ENCODE data around the gene ELFN1.

ELFN1 gene

GRCh38 chr7:1729183-1729582, 59.1 kb downstream of the ELFN1 start:
- DNase-seq: no peak

GRCh38 chr7:1729773-1730172, 59.7 kb downstream of the ELFN1 start:
- DNase-seq: no peak

- no peak for DNase-seq
Observed at GRCh38 chr7:1732072-1732471, 62.0 kb downstream of the ELFN1 start.

- no peak for DNase-seq
Observed at GRCh38 chr7:1732645-1733044, 62.6 kb downstream of the ELFN1 start.

- DNase-seq: no peak
Observed at GRCh38 chr7:1733206-1733907, 63.3 kb downstream of the ELFN1 start.

- DNase-seq: no peak
Observed at GRCh38 chr7:1733908-1734730, 64.0 kb downstream of the ELFN1 start.

GRCh38 chr7:1735262-1735661, 65.2 kb downstream of the ELFN1 start:
- DNase-seq: no peak

GRCh38 chr7:1735806-1736483, 65.9 kb downstream of the ELFN1 start:
- DNase-seq: no peak

GRCh38 chr7:1736484-1736817, 66.4 kb downstream of the ELFN1 start:
- no peak for DNase-seq

GRCh38 chr7:1736830-1737229, 66.8 kb downstream of the ELFN1 start:
- no peak for DNase-seq

- no peak for DNase-seq
Observed at GRCh38 chr7:1737523-1737922, 67.4 kb downstream of the ELFN1 start.

GRCh38 chr7:1737956-1738355, 67.9 kb downstream of the ELFN1 start:
- no peak for DNase-seq

GRCh38 chr7:1738511-1738910, 68.4 kb downstream of the ELFN1 start:
- DNase-seq: no peak

GRCh38 chr7:1738956-1739355, 68.9 kb downstream of the ELFN1 start:
- no peak for DNase-seq

- no peak for DNase-seq
Observed at GRCh38 chr7:1739593-1739992, 69.5 kb downstream of the ELFN1 start.

GRCh38 chr7:1740214-1740613, 70.1 kb downstream of the ELFN1 start:
- no peak for DNase-seq

- no peak for DNase-seq
Observed at GRCh38 chr7:1741246-1741645, 71.2 kb downstream of the ELFN1 start.

- no peak for DNase-seq
Observed at GRCh38 chr7:1741751-1742554, 71.9 kb downstream of the ELFN1 start.

- no peak for DNase-seq
Observed at GRCh38 chr7:1742555-1743303, 72.7 kb downstream of the ELFN1 start.

GRCh38 chr7:1743481-1744230, 73.6 kb downstream of the ELFN1 start:
- no peak for DNase-seq

GRCh38 chr7:1744296-1745017, 74.4 kb downstream of the ELFN1 start:
- no peak for DNase-seq
